Stimulated activated CD8-positive, alpha-beta memory T cell treated with anti-CD3 and anti-CD28 coated beads, Interleukin-4, amount 100 ng/mL, for 1 hour (primary cell): ENCODE results near the gene FIBCD1.
A peak's percentile ranks its signal among the peaks of the same experiment; 100 is the strongest.

Source experiments
- DNase-seq, 2 donors: peaks; one replicate each; pipeline ENCODE4 v3.0.0-alpha.2; 2020; ENCODE audit warnings: low read depth in 2 of 2, low spot score in 1 of 2

FIBCD1 gene

GRCh38 chr9:130882696-130883225, 56.3 kb downstream of the FIBCD1 start:
- no peak for DNase-seq

DNA sequence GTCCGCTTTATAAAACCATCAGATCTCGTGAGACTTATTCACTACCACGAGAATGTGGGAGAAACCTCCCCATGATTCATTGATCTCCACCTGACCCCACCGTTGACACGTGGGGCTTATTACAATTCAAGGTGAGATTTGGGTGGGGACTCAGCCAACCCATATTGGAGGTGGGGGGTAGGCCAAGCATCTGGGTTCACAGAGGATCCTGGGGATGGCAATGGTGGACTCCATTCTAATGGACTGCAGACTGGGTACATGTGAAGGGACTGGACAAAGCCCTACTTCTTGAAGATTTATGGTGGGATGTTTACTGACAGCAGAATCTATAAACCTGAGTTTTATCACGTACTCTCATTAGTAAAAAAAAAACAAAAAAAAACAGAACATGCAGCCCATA, 57.5 kb downstream of the FIBCD1 start:
- no peak for DNase-seq

- DNase-seq: no peak
These were observed 58.3 kb downstream of the FIBCD1 start for GRCh38 chr9:130880599-130881220.

- DNase-seq: no peak
These were observed 59.1 kb downstream of the FIBCD1 start for GRCh38 chr9:130879863-130880411.

- no peak for DNase-seq
These were observed 60.8 kb downstream of the FIBCD1 start for GRCh38 chr9:130878295-130878694.

GRCh38 chr9:130877300-130877699, 61.7 kb downstream of the FIBCD1 start:
- DNase-seq: no peak

- DNase-seq: no peak
These were observed 64.3 kb downstream of the FIBCD1 start for GRCh38 chr9:130874783-130875182.

GRCh38 chr9:130873966-130874365, 65.1 kb downstream of the FIBCD1 start:
- no peak for DNase-seq

DNA sequence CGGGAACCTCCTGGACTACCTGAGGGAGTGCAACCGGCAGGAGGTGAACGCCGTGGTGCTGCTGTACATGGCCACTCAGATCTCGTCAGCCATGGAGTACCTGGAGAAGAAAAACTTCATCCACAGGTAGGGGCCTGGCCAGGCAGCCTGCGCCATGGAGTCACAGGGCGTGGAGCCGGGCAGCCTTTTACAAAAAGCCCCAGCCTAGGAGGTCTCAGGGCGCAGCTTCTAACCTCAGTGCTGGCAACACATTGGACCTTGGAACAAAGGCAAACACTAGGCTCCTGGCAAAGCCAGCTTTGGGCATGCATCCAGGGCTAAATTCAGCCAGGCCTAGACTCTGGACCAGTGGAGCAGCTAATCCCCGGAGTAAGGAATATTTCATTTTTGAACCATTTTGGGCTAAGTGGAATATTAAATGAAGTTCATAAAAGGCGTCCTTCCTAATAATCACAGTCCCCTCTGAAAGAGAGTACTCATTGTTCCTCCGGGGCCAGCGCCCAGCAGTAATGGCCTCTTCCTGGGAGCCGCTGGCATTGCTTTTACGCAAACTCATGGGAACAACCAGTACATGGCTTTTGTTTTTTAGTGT, 66.0 kb downstream of the FIBCD1 start:
- no peak for DNase-seq

- DNase-seq: no peak
These were observed 66.5 kb downstream of the FIBCD1 start for GRCh38 chr9:130872508-130872907.

GRCh38 chr9:130872093-130872492, 67.0 kb downstream of the FIBCD1 start:
- DNase-seq: no peak

GRCh38 chr9:130871395-130872062, 67.5 kb downstream of the FIBCD1 start:
- DNase-seq: no peak

GRCh38 chr9:130870491-130871381, 68.3 kb downstream of the FIBCD1 start:
- no peak for DNase-seq

- DNase-seq: no peak
These were observed 69.8 kb downstream of the FIBCD1 start for GRCh38 chr9:130869250-130869649.

DNA sequence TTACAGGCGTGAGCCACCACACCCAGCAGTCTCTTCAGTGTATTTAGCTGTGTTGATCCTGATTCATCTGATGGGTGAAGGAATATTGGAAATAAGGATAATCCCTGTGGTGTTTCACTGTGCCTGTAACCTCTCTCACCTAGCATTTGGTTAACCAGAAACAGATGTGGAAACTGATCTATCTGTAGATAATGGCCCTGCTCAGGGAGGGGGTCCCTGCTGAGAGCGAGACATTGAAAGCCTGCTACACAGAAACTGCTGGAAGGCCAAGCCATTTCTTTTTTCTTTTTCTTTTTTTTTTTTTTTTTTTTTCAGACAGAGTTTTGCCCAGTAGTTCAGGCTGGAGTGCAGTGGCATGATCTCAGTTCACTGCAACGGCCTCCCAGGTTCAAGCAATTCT, 70.8 kb downstream of the FIBCD1 start:
- DNase-seq: no peak

GRCh38 chr9:130867556-130867955, 71.5 kb downstream of the FIBCD1 start:
- no peak for DNase-seq

DNA sequence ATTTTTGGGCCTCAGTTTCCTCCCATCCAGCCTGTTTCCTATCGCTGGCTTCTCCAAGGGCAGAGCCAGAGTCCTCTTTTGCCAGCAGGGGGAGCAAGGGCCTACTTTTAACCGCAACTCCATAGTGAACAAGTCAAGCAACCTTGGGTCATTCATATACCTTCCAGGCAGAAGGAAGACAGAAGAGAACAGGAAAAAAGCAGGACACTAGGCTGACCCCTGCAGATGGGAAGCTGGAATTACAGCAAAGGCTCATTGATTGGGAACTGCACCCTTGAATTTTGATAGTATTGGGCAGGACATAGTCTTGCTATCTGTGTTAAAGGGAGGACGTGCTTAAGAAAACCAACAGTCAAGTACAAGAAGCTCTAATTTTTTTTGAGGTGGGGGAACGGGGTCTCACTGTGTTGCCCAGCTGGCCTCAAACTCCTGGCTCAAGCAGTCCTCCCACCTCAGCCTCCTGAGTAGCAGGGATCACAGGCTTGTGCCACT, 72.5 kb downstream of the FIBCD1 start:
- peak in 1 of 2 donors; percentile 17 for DNase-seq

DNA sequence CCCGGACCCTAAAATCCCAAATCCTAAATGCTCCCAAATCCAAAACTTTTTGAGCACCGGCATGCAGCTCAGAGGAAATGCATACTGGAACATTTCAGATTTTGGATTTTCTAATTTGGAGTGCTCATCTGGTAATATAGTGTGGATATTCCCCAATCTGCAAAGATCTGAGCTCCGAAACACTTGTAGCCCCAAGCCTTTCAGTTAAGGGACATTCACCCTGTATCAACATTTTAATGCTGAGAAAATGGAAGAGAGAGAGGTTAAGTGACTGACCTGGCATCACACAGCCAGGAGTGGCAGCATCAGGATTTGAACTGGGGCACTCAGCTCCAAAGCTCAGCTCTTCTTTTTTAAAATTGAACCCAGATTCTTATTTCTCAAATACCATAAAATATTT, 73.1 kb downstream of the FIBCD1 start:
- DNase-seq: no peak

DNA sequence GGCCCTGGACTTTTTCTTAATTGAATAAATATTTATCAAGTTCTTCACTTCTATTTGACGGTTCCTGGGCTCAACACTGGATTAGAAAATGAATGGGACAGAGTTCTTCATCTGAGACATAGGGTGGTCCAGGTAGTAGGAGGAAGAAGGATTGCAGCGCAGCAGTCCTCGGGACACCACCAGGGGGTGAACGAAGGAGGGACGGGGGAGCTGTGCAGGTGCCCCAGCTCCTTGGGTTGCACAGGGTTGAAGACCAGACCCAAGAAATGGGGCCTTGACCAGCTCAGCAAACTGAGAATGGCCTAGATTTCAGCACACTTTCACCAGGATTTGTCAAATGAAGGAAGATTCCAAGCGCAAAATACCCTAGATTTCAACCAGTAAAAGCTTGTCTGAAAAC, 74.5 kb downstream of the FIBCD1 start:
- DNase-seq: no peak

- DNase-seq: no peak
These were observed 76.3 kb downstream of the FIBCD1 start for GRCh38 chr9:130862747-130863146.

DNA sequence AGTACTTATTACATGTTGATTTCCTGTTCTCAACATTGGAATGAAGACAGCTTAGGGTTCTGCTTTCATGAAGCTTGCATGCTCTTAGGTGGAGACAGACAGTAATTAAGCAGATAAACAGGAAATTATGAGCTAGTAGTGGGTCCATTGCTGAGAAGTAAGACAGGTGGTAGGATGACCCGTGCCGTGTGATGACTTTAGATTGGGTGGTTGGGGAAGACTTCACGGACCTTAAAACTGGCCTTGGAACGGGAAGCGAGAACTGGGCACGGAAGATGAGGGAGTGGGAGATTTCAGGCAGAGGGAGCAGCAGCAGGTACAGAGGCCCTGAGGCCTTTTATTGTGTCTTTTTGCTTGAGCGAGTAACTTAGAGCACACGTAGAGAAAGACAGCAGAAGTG, 76.8 kb downstream of the FIBCD1 start:
- DNase-seq: no peak
